GM12878 (cell line): ENCODE measurements around the gene C20orf144. TPM values are rescaled to one million over a fixed set of nuclear protein-coding genes. Genes with fewer than 3 reads are reported as not detected.

Experiments
- ATAC-seq: fragments of 200-7000 bp; cut with Tn5 transposase; 3 replicates; pipeline ENCODE4 v1.9.1; 2020; ENCODE audit warnings: mild to moderate bottlenecking, moderate library complexity
- BruUV-seq: library from RNA; stranded (reverse); fragments of 400-500 nt; replicated peaks from 2 replicates; lab custom pipeline; 2021; lab: Mats Ljungman, UMichigan
- CTCF ChIA-PET: fragments of 300-600 bp; sonication (Branson Sonifier 250); formaldehyde crosslinking; extraction: SDS; loops from one replicate; lab custom pipeline; 2021; ENCODE audit warnings: inconsistent platforms; lab: Yijun Ruan, JAX
- POLR2A ChIA-PET: fragments of 350-600 bp; formaldehyde crosslinking; extraction: SDS; loops from one replicate; lab custom pipeline; 2021; ENCODE audit warnings: inconsistent platforms; lab: Charles Lee
- RAD21 ChIA-PET: fragments of 300-600 bp; sonication (Branson Sonifier 250); formaldehyde crosslinking; loops from one replicate; lab custom pipeline; 2023; ENCODE audit warnings: antibody characterized with exemption; ENCODE audit not compliant: unreplicated experiment; lab: Charles Lee
- SMC1A ChIA-PET: fragments of 300-600 bp; sonication (Branson Sonifier 250); formaldehyde crosslinking; loops from one replicate; lab custom pipeline; 2023; ENCODE audit not compliant: unreplicated experiment, uncharacterized antibody; lab: Charles Lee
- DNase-seq: peaks from one replicate; pipeline ENCODE4 v3.0.0-alpha.2; 2011; ENCODE audit warnings: low read depth, low spot score
- FAIRE-seq: peaks from 3 replicates; lab custom pipeline; 2011; peaks lifted over from hg19 to GRCh38; lab: Jason Lieb, UNC
- H2AFZ ChIP-seq: 2 replicates; pipeline ENCODE4 v1.6.0; 2011; ENCODE audit warnings: low read depth, low read length, control low read depth; ENCODE audit not compliant: control insufficient read depth
- H3K27ac ChIP-seq: 2 replicates; pipeline ENCODE4 v1.5.1; 2011; ENCODE audit warnings: control low read depth; ENCODE audit not compliant: control insufficient read depth, insufficient read depth
- H3K27me3 ChIP-seq, 2 experiments: replicated peaks in 1 of 2; 2 replicates each; pipeline versions ENCODE4 v1.6.0 to v1.6.1; 2011; ENCODE audit warnings: low read length in 1 of 2; ENCODE audit not compliant: control insufficient read depth in 2 of 2, insufficient read depth in 2 of 2
- H3K36me3 ChIP-seq, 2 experiments: 2 replicates each; pipeline ENCODE4 v1.5.1; 2011; ENCODE audit warnings: low read length in 1 of 2; ENCODE audit not compliant: control insufficient read depth in 2 of 2, insufficient read depth in 2 of 2
- H3K4me1 ChIP-seq: 2 replicates; pipeline ENCODE4 v1.6.1; 2011; ENCODE audit warnings: mild to moderate bottlenecking, low read length, moderate library complexity, mixed read lengths; ENCODE audit not compliant: control insufficient read depth, insufficient read depth
- H3K4me2 ChIP-seq: 2 replicates; pipeline ENCODE4 v1.6.0; 2011; ENCODE audit warnings: control low read depth; ENCODE audit not compliant: control insufficient read depth, insufficient read depth
- H3K4me3 ChIP-seq: fragments of 200-600 bp; sonication (generic); 2 replicates; pipeline ENCODE4 v1.5.1; 2016
- H3K79me2 ChIP-seq: 2 replicates; pipeline ENCODE4 v1.6.0; 2011; ENCODE audit warnings: low read length; ENCODE audit not compliant: control insufficient read depth, insufficient read depth
- H3K9ac ChIP-seq: 2 replicates; pipeline ENCODE4 v1.8.0; 2011; ENCODE audit warnings: low read length, control low read depth, mixed read lengths; ENCODE audit not compliant: control insufficient read depth, insufficient read depth
- H3K9me3 ChIP-seq: replicated peaks from 3 replicates; pipeline ENCODE4 v1.5.1; 2011; ENCODE audit warnings: mild to moderate bottlenecking, low read length; ENCODE audit not compliant: control insufficient read depth, insufficient read depth
- H4K20me1 ChIP-seq: 2 replicates; pipeline ENCODE4 v1.6.0; 2011; ENCODE audit not compliant: control insufficient read depth, insufficient read depth
- ESRRA ChIP-seq: IDR thresholded peaks from 2 replicates; pipeline ENCODE4 v1.6.1; 2012; ENCODE audit warnings: mild to moderate bottlenecking, low read length, improper control_type of control experiment
- SPI1 ChIP-seq: IDR thresholded peaks from 2 replicates; pipeline ENCODE4 v1.6.1; 2011; ENCODE audit warnings: low read depth, mild to moderate bottlenecking, low read length, moderate library complexity, borderline replicate concordance; ENCODE audit not compliant: insufficient read depth
- STAT1 ChIP-seq: fragments of 450-650 bp; conservative IDR thresholded peaks from 2 replicates; pipeline ENCODE4 v1.6.1; 2014; ENCODE audit warnings: antibody characterized with exemption, mild to moderate bottlenecking
- WGBS: methylation state at CpG from one replicate; pipeline ENCODE4 v1.1.6; 2016; ENCODE audit warnings: low lambda C conversion rate; ENCODE audit not compliant: insufficient replicate concordance, insufficient coverage; ENCODE audit errors: missing lambda C conversion rate; 5-methylcytosine and 5-hydroxymethylcytosine counted together
- in situ Hi-C: fragments of 300-500 bp; cut with MboI; formaldehyde crosslinking; loops from 9 replicates; pipeline ENCODE4 v1.14.3; 2018; ENCODE audit warnings: mixed read lengths
- intact Hi-C: fragments of 100-400 bp; cut with micrococcal nuclease; formaldehyde crosslinking; loops from one replicate; pipeline ENCODE4 v1.14.2; 2022; ENCODE audit not compliant: unreplicated experiment
- polyA plus RNA-seq, 11 experiments: library from polyadenylated mRNA; depleted of rRNA in 4 of 11; unstranded in 6 of 11; stranded (reverse) in 5 of 11; fragments of >200 nt; fragmentation: Nextera tagmentation in 4 of 11; fragmentation: Illumina TruSeq in 1 of 11; extraction: Ambion mirVana in 4 of 11; extraction: Trizol in 1 of 11; gene quantifications; 1 replicate in 1 of 11; 2 replicates in 10 of 11; pipeline versions ENCODE4 v1.2.1 to v1.2.3, GENCODE V29; 2011 to 2016; ENCODE audit warnings: inconsistent platforms in 2 of 11, missing spikeins in 2 of 11, low read depth in 1 of 11
- total RNA-seq, 4 experiments: library from RNA; depleted of rRNA in 3 of 4; stranded (reverse); fragments of >200 nt in 3 of 4; fragmentation: Illumina TruSeq in 1 of 4; extraction: Trizol in 1 of 4; gene quantifications; 2 replicates each; pipeline versions ENCODE4 v1.2.1 to v1.2.3, GENCODE V29; 2013 to 2021
- TF ChIP-seq, protein P1 (sequence below): fragments of 450-650 bp; IDR thresholded peaks from 2 replicates; pipeline ENCODE4 v1.6.1; 2016; ENCODE audit warnings: mild to moderate bottlenecking

The C20orf144 gene
- total and polyA plus RNA-seq, 10 of the 15 experiments (the other 5 are each of a cell fraction or from before 2014, with no cell fraction given) = 0.04 to 0.62 (median 0.23) TPM; not detected in 2

GRCh38 chr20:33686984-33687366 lies 24.8 kb downstream of the C20orf144 start:
- Histone ChIP-seq H3K27ac (no peak overlapping the region), H3K4me1 (peaks cover 30% of the 10 kb centered on the region), H3K27me3 (no peaks in the 10 kb centered on the region), H4K20me1 (no peaks in the 10 kb centered on the region), H3K36me3 (no peaks in the 10 kb centered on the region), H3K9me3 (no peaks in the 10 kb centered on the region), H3K4me3 (peak overlapping the region; percentile 43), H2AFZ (peak overlapping the region; percentile 80), H3K4me2 (peak overlapping the region; percentile 51; the same call in 1 of the 2 replicates), H3K9ac (no peak overlapping the region), H3K79me2 (peaks cover 31% of the 10 kb centered on the region)
- DNase-seq (no peak), ATAC-seq (no peak), FAIRE-seq (peak; percentile 56)
- WGBS = 73% methylated on average over 14 of the region's 14 CpGs
- ChIA-PET CTCF (interaction anchor here (1.1 to 5.6 kb wide), 2 partner anchors 20 to 197 kb away, joined by 3 to 38 read pairs; partner anchors contain the start of gene ACTL10), SMC1A (no interaction called here), POLR2A (interaction anchor here (1.1 kb wide), 1 partner anchor 22 kb away, joined by 3 read pairs; no protein-coding TSS in a partner anchor), RAD21 (interaction anchor here (1.3 to 1.9 kb wide), 2 partner anchors 33 to 92 kb away, joined by 3 to 4 read pairs; partner anchors contain the start of gene PXMP4)
- no TSS peak for BruUV-seq
- in situ Hi-C loops = no loop called here
- intact Hi-C loops = loop anchor here (1.0 to 10.0 kb wide), 4 partner anchors 45 to 308 kb away; partner anchors contain the start of genes CHMP4B and RALY
- no peak for TF ChIP-seq STAT1

GRCh38 chr20:33687370-33687915 lies 25.3 kb downstream of the C20orf144 start:
- TF ChIP-seq SPI1 = peak; percentile 71
- TF ChIP-seq ESRRA = no peak
- TF ChIP-seq, protein P1, sequence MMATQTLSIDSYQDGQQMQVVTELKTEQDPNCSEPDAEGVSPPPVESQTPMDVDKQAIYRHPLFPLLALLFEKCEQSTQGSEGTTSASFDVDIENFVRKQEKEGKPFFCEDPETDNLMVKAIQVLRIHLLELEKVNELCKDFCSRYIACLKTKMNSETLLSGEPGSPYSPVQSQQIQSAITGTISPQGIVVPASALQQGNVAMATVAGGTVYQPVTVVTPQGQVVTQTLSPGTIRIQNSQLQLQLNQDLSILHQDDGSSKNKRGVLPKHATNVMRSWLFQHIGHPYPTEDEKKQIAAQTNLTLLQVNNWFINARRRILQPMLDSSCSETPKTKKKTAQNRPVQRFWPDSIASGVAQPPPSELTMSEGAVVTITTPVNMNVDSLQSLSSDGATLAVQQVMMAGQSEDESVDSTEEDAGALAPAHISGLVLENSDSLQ = peak; percentile 34; the same call in 1 of the 2 replicates
- ChIA-PET SMC1A (interaction anchor here (1.5 kb wide), 1 partner anchor 12 kb away, joined by 5 read pairs; no protein-coding TSS in a partner anchor), POLR2A (interaction anchor here (1.1 kb wide), 1 partner anchor 22 kb away, joined by 3 read pairs; no protein-coding TSS in a partner anchor), CTCF (interaction anchor here (1.1 to 5.6 kb wide), 2 partner anchors 20 to 196 kb away, joined by 3 to 38 read pairs; partner anchors contain the start of gene ACTL10), RAD21 (interaction anchor here (0.9 to 1.9 kb wide), 3 partner anchors 19 to 91 kb away, joined by 3 to 5 read pairs (median 4); partner anchors contain the start of gene PXMP4)
- peaks cover 26% of the 10 kb centered on the region for H3K79me2 ChIP-seq
- no TSS peak for BruUV-seq
- no peak for ATAC-seq
- no peaks in the 10 kb centered on the region for H3K9me3 ChIP-seq
- in situ Hi-C loops (no loop called here), intact Hi-C loops (loop anchor here (5.0 to 10.0 kb wide), 2 partner anchors 90 to 307 kb away; partner anchors contain the start of gene RALY)
- WGBS = 89% methylated on average over 8 of the region's 8 CpGs
- H4K20me1 ChIP-seq = no peaks in the 10 kb centered on the region
- no peak for FAIRE-seq
- no peak overlapping the region for H3K27ac ChIP-seq
- no peak overlapping the region for H3K4me2 ChIP-seq
- H3K4me3 ChIP-seq = no peak overlapping the region
- H3K27me3 ChIP-seq = no peaks in the 10 kb centered on the region
- no peak overlapping the region for H2AFZ ChIP-seq
- H3K9ac ChIP-seq = no peak overlapping the region
- H3K4me1 ChIP-seq = peaks cover 26% of the 10 kb centered on the region
- DNase-seq = no peak
- no peaks in the 10 kb centered on the region for H3K36me3 ChIP-seq
